Stimulated activated CD4-positive, alpha-beta T cell treated with anti-CD3 and anti-CD28 coated beads, Interleukin-2, amount 100 ng/mL, for 48 hours (primary cell): ENCODE results near the gene UMODL1.

Source experiments
- DNase-seq, 2 donors: peaks; one replicate each; pipeline ENCODE4 v3.0.0-alpha.2; 2020

The UMODL1 gene

GRCh38 chr21:42040411-42041180 lies 30.5 kb upstream of the UMODL1 start:
- no peak for DNase-seq

DNA sequence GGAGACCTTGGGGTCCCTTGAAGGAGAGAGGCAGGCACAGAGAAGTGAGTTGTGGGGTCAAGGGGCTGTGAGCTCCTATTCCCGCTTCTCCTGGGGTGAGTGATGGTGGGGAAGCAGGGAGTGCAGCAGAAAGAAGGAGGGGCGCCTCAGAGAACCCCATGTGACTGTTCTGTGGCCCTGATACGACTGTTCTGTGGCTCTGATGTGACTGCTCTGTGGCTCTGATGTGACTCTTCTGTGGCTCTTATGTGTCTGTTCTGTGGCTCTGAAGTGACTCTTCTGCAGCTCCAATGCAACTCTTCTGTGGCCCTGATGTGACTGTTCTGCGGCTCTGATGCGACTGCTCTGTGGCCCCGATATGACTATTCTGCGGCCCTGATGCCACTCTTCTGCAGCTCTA lies 29.9 kb upstream of the UMODL1 start:
- DNase-seq = no peak

DNA sequence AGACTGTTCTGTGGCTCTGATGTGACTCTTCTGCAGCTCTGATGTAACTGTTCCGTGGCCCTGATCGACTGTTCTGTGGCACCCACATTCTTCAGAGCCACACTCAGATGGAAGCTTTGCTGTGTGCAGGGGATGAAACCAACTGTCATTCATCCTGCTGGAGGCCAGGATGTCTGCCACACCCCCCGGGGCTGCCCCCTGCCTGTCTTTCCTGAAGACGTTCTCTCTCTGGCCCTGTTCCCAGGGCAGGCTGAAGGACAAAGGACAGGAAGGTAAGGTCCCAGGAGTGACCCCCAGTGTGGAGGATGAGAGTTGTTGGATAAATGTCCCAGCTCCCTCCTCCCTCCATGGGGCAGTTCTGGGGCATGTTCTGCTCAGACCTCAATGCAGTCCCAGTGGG lies 29.4 kb upstream of the UMODL1 start:
- DNase-seq = no peak

- no peak for DNase-seq
Observed at GRCh38 chr21:42042651-42043050, 28.5 kb upstream of the UMODL1 start.

DNA sequence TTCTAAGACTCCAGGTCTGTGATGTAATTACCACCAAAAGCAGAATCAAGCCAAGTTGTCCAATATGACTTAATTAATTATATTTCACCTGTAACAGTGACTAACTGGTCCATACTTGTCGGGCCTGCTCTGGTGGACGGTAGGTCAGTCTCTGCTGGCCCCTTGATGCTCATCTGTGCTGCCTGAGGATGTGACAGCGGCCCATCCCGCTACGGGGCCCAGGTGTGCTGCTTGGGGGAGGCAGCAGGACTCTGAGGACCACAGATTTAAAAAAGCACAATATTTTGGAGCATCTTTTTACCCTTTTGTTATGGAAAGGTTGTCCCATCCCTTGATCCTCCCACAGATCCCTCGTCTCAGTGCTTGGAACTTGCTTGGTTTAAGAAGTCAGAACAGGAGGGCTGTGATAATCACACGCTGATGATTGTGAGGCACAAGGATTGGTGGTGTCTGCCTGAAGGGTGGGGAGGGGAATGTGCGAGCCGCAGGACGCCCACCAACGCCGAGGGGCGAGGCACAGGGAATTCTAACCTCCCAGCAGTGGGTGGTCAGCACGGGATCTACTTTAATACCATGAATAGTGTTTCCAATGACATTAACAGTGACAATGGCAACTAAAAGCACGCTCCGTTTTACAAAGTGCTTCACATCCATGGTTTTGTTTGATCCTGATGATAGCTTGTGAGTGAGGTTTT lies 27.8 kb upstream of the UMODL1 start:
- no peak for DNase-seq

GRCh38 chr21:42043961-42044360 lies 27.2 kb upstream of the UMODL1 start:
- no peak for DNase-seq

GRCh38 chr21:42044871-42045495 lies 26.1 kb upstream of the UMODL1 start:
- DNase-seq = no peak

- no peak for DNase-seq
Observed at GRCh38 chr21:42047821-42048613, 23.1 kb upstream of the UMODL1 start.

DNA sequence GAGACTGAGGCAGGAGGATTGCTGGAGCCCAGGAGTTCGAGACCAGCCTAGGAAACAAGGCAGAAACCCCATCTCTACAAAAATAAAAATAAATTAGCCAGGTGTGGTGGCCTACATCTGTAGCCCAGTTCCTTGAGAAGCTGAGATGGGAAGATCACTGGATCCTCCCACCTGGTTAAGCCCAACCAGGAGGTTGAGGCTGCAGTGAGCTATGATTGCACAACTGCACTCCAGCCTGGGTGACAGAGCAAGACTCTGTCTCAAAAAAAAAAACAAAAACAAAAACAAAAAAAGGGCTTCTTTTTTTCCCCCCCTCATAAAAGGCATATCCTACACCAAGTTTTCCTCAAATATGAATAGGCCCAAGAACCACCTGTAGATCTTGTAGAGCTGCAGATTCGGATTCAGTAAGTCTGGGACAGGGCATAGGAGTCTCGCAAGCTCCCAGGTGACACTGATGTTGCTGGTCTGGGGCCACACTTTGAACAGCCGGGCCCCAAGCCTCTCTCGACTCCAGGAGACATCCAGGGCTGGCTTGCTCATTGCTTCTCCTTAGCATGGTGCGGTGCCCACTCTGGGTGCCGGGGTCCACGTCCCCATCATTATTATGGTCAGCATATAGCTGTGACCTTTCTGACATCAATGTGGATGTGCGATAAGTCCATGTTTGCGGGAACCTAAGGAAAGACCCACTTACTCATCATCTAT lies 22.1 kb upstream of the UMODL1 start:
- no peak for DNase-seq

DNA sequence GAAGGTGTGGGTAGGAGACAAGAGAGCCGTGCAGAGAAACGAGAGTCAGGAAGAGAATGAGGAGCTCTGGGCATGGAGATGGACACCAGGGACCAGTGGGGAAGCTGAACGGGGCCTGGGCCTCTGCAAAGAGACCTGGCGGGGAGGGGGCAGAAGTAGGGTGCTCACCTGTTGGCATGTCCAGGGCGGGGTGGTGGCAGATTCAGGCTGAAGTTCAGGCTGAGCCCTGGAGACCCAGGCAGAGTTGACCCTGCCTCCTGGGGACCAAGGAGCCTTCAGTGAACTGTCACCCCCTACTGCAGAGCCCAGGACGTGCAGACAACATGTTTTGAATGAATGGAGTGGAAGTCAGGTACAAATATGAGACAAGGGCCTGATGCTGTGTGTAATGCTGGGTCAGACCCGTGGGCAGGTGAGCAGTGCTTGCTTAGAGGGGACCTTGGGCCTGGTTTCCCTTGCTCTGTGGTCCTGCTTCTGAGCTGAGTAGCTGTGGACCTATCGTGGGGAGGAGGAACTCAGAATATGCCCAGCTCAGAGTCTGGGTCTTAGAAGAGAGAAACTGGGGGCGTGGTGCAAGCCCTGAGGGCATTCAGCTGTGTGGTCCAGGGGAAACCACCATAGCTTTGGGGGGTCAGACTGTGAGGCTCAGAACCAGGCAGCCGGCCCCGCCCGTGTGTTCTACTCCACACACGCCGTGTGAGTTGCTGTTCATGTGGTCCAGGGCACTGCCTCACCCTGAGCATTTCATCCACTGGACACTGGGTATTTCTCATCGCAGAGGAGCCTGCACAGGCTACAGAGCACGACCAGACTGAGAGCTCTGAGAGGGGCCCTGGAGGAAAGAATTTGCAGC lies 21.3 kb upstream of the UMODL1 start:
- DNase-seq = no peak

GRCh38 chr21:42051788-42052187 lies 19.3 kb upstream of the UMODL1 start:
- no peak for DNase-seq

- no peak for DNase-seq
Observed at GRCh38 chr21:42055425-42055824, 15.7 kb upstream of the UMODL1 start.

DNA sequence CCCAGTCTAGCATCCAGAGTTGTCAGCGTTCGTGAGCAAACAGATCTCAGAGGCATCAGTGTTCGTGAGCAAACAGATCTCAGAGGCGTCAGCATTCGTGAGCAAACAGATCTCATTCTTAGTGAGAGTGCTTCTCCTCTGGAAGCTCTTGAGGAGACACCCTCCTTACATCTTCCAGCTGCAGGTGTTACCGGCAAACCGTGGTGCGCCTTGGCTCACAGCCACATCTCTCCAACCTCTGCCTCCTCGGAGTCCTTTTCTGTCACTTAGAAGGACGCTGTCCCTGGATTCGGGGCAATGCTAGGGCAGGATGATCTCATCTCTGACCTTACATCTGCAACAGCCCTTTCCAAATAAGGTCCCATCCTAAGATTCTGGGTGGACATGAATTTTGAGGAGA lies 14.6 kb upstream of the UMODL1 start:
- no peak for DNase-seq

GRCh38 chr21:42056996-42057689 lies 14.0 kb upstream of the UMODL1 start:
- DNase-seq = no peak

GRCh38 chr21:42057851-42058437 lies 13.2 kb upstream of the UMODL1 start:
- DNase-seq = no peak

DNA sequence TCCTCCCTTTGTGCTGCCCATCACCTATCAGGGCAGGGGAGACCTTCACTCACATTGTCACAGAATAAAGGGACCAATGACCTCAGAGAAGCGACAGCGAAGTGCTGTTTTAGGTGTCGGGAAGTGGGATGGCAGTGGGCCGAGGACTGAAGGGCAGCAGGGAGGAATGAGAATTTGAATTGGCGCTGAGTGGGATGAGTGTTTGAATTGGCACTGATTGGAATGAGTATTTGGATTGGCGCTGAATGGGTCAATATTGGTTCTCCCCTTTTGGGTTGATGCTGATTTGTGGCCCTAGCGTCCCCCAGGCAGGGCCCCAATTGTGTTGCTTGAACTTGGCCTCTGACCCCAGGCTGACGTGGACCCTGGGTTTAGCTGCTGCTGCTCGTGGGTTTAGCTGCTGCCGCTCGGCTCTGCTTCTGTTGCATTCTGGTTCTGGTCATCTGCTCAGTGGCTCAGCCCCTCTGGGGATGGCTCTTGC lies 12.4 kb upstream of the UMODL1 start:
- DNase-seq = no peak

- DNase-seq = no peak
Observed at GRCh38 chr21:42059141-42059540, 12.0 kb upstream of the UMODL1 start.

- no peak for DNase-seq
Observed at GRCh38 chr21:42059721-42060120, 11.4 kb upstream of the UMODL1 start.

GRCh38 chr21:42060166-42060565 lies 11.0 kb upstream of the UMODL1 start:
- DNase-seq = no peak

DNA sequence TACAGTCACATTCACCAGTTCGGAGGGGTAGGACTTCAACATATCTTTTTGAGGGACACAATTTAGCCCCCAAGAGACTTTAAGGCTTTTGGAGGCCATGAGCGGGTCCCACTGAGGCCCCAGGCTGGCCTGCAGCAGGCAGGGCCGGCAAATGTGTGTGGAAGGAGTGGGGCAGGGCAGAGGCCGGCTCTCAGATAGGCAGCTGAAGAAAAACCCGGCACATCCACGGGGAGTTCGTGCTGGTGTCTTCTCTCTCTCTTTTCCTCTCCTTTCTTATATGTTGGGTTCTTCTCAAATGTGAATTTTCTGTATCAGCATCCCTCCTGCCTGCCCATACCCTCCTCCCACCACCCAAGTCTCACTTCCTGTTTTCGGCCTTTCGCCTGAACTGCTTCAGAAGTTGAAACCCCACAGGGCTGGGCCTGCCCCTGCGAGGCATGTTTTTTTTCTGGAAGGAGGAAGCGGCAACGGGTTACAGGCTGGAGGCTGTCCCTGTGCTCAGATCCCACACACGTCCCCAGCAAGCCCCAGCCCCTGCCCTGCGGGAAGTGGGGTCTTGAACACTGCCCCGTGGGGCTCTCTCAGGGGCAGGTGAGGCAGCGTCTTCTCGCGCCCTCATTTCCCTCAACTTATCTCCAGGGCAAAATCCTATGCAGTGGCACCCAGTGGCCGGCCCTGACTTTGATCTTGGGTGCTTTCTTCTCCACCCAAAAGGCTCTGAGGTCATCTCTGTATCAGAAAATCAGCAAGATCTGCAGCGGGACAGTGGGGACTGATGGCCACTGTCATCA lies 9.7 kb upstream of the UMODL1 start:
- DNase-seq = no peak
